A673 (cell line): ENCODE measurements around the gene SCRN1. TPM values are rescaled to one million over a fixed set of nuclear protein-coding genes. Genes with fewer than 3 reads are reported as not detected.

Source experiments
- BruUV-seq: library from RNA; stranded (reverse); fragments of 400-500 nt; replicated peaks from 2 replicates; lab custom pipeline; 2021; lab: Mats Ljungman, UMichigan
- CTCF ChIA-PET: fragments of 300-600 bp; sonication (Branson Sonifier 250); formaldehyde crosslinking; loops from one replicate; lab custom pipeline; 2022; ENCODE audit warnings: antibody characterized with exemption; lab: Charles Lee
- POLR2A ChIA-PET: fragments of 300-600 bp; sonication (Branson Sonifier 250); formaldehyde crosslinking; loops from one replicate; lab custom pipeline; 2022; ENCODE audit warnings: antibody characterized with exemption; ENCODE audit not compliant: low non-redundant PET; lab: Charles Lee
- DNase-seq: peaks from one replicate; pipeline ENCODE4 v3.0.0-alpha.2; 2015; ENCODE audit warnings: low spot score
- H3K27ac ChIP-seq: fragments of 200-600 bp; sonication (generic); 2 replicates; pipeline ENCODE4 v1.5.1; 2016; ENCODE audit warnings: mixed run types, low read depth, mild to moderate bottlenecking, mixed read lengths, antibody characterized with exemption, low read length; ENCODE audit not compliant: poor library complexity, severe bottlenecking
- H3K27me3 ChIP-seq: fragments of 200-600 bp; sonication (generic); replicated peaks from 2 replicates; pipeline ENCODE4 v1.6.1; 2017; ENCODE audit warnings: mixed run types, low read depth, mild to moderate bottlenecking, mixed read lengths, antibody characterized with exemption, low read length; ENCODE audit not compliant: insufficient read depth, poor library complexity
- H3K36me3 ChIP-seq: fragments of 200-600 bp; sonication (generic); 2 replicates; pipeline ENCODE4 v1.6.1; 2016; ENCODE audit warnings: mixed run types, mild to moderate bottlenecking, mixed read lengths, antibody characterized with exemption, low read length; ENCODE audit not compliant: insufficient read depth, poor library complexity, severe bottlenecking
- H3K4me1 ChIP-seq: fragments of 200-600 bp; sonication (generic); 2 replicates; pipeline ENCODE4 v1.6.1; 2017; ENCODE audit warnings: mixed run types, mild to moderate bottlenecking, mixed read lengths, antibody characterized with exemption, low read length; ENCODE audit not compliant: insufficient read depth, poor library complexity, severe bottlenecking
- H3K4me3 ChIP-seq: fragments of 200-600 bp; sonication (generic); 2 replicates; pipeline ENCODE4 v1.5.1; 2016; ENCODE audit warnings: low read depth, mixed run types, mild to moderate bottlenecking, mixed read lengths, low read length; ENCODE audit not compliant: poor library complexity, severe bottlenecking
- H3K9me3 ChIP-seq: fragments of 200-600 bp; sonication (generic); 2 replicates; pipeline ENCODE4 v1.6.1; 2016; ENCODE audit warnings: mixed run types, low read depth, mild to moderate bottlenecking, mixed read lengths, antibody characterized with exemption, low read length; ENCODE audit not compliant: poor library complexity, severe bottlenecking
- CTCF ChIP-seq: fragments of 300-800, 200-600 bp; sonication (generic); conservative IDR thresholded peaks from 2 replicates; pipeline ENCODE4 v1.5.1; 2017; ENCODE audit warnings: low read depth, mild to moderate bottlenecking, antibody characterized with exemption, low read length, moderate library complexity, mixed read lengths
- EZH2 ChIP-seq: fragments of 200-600 bp; sonication (generic); IDR thresholded peaks from 2 replicates; pipeline ENCODE4 v1.6.1; 2017; ENCODE audit warnings: borderline replicate concordance, low read depth, mild to moderate bottlenecking, mixed read lengths, antibody characterized with exemption, low read length; ENCODE audit not compliant: poor library complexity, severe bottlenecking
- intact Hi-C: fragments of 100-400 bp; cut with micrococcal nuclease; formaldehyde crosslinking; loops from one replicate; pipeline ENCODE4 v1.10.0; 2022; ENCODE audit not compliant: unreplicated experiment
- total RNA-seq: library from RNA; stranded (reverse); gene quantifications from 2 replicates; pipeline ENCODE4 v1.2.3, GENCODE V29; 2021

The SCRN1 gene
- total RNA-seq, 1 experiment from 2014 or later: 83.9 TPM

DNA sequence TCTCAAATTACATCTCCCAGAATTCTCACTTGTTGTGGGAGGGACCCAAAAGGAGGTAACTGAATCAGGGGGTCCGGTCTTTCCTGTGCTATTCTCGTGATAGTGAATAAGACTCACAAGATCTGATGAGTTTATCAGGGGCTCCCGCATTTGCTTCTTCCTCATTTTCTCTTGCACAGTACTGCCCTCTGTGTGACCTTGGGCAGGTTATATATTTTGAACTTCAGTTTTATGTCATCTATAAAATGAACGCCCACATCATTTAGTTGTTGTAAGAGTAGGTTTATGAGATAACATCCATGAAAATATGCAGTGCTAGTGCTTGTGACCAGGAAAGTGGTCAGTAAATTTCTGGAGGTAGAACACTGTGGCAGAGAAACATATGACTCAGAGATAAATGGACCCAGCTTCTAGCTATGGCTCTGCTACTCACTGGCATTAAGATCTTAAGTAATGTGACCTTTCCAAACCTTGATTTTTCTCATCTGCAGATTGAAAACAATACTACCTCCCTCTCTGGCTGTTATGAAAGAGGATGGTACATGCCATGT lies 44.3 kb downstream of the SCRN1 start:
- H3K4me1 ChIP-seq: no peaks in the 10 kb centered on the region
- no peaks in the 10 kb centered on the region for H3K9me3 ChIP-seq
- TF ChIP-seq CTCF (no peak), EZH2 (no peak)
- intact Hi-C loops: no loop called here
- no peak overlapping the region for H3K4me3 ChIP-seq
- DNase-seq: no peak
- POLR2A ChIA-PET: no interaction called here
- no peaks in the 10 kb centered on the region for H3K27me3 ChIP-seq
- no TSS peak for BruUV-seq
- peaks cover 34% of the 10 kb centered on the region for H3K36me3 ChIP-seq
- no peak overlapping the region for H3K27ac ChIP-seq
- CTCF ChIA-PET: no interaction called here

GRCh38 chr7:29940199-29940598 lies 49.4 kb downstream of the SCRN1 start:
- CTCF ChIA-PET: no interaction called here
- TF ChIP-seq CTCF: no peak
- no peak for TF ChIP-seq EZH2
- intact Hi-C loops: no loop called here
- Histone ChIP-seq H3K4me3 (no peak overlapping the region), H3K27ac (no peak overlapping the region), H3K27me3 (no peaks in the 10 kb centered on the region), H3K4me1 (no peaks in the 10 kb centered on the region), H3K36me3 (peaks cover 60% of the 10 kb centered on the region), H3K9me3 (no peaks in the 10 kb centered on the region)
- POLR2A ChIA-PET: no interaction called here
- BruUV-seq: no TSS peak
- DNase-seq: no peak

- H3K27me3 ChIP-seq: no peaks in the 10 kb centered on the region
- peaks cover 55% of the 10 kb centered on the region for H3K36me3 ChIP-seq
- ChIA-PET CTCF (no interaction called here), POLR2A (no interaction called here)
- H3K27ac ChIP-seq: no peak overlapping the region
- intact Hi-C loops: no loop called here
- DNase-seq: no peak
- H3K4me1 ChIP-seq: no peaks in the 10 kb centered on the region
- no peak overlapping the region for H3K4me3 ChIP-seq
- H3K9me3 ChIP-seq: no peaks in the 10 kb centered on the region
- TF ChIP-seq EZH2 (no peak), CTCF (no peak)
- BruUV-seq: no TSS peak
Observed at GRCh38 chr7:29937132-29937531, 52.5 kb downstream of the SCRN1 start.
